Ovary (tissue), 9 donors: ENCODE measurements around the gene DNAH8. TPM values are rescaled to one million over a fixed set of nuclear protein-coding genes. Genes with fewer than 3 reads are reported as not detected.

Experiments
- DNase-seq, 5 donors: peaks; one replicate each; pipeline ENCODE4 v3.0.0-alpha.2; 2019 to 2020
- H3K27ac ChIP-seq, 2 donors: fragments of 200-600 bp; one replicate each; pipeline versions ENCODE4 v1.5.1 to v1.8.0; 2019 to 2022
- H3K27me3 ChIP-seq: fragments of 200-600 bp; one replicate; pipeline ENCODE4 v1.8.0; 2022
- H3K36me3 ChIP-seq: fragments of 200-600 bp; sonication (generic); one replicate; pipeline ENCODE4 v1.5.1; 2019
- H3K4me1 ChIP-seq: one replicate; pipeline ENCODE4 v1.8.1; 2013; ENCODE audit warnings: mild to moderate bottlenecking, moderate library complexity; ENCODE audit not compliant: insufficient read depth
- H3K4me3 ChIP-seq: fragments of 200-600 bp; sonication (generic); one replicate; pipeline ENCODE4 v1.5.1; 2017
- H3K9me3 ChIP-seq, 2 donors: fragments of 200-600 bp in 1 of 2; sonication (generic) in 1 of 2; one replicate each; pipeline versions ENCODE4 v1.5.1 to v1.8.1; 2013 to 2019; ENCODE audit warnings: mild to moderate bottlenecking in 1 of 2, moderate library complexity in 1 of 2
- CTCF ChIP-seq, 3 donors: fragments of 450-650 bp in 2 of 3; fragments of 200-600 bp in 1 of 3; IDR thresholded peaks; one replicate each; pipeline versions ENCODE4 v1.5.1 to v1.8.0; 2016 to 2022; ENCODE audit warnings: antibody characterized with exemption in 3 of 3, mild to moderate bottlenecking in 1 of 3
- EP300 ChIP-seq: sonication (generic); formaldehyde crosslinking; IDR thresholded peaks from one replicate; pipeline ENCODE4 v1.6.1; 2017; ENCODE audit warnings: antibody characterized with exemption
- POLR2A ChIP-seq: fragments of 450-650 bp; IDR thresholded peaks from one replicate; pipeline ENCODE4 v1.6.1; 2017; ENCODE audit warnings: antibody characterized with exemption, mild to moderate bottlenecking, moderate library complexity
- WGBS, 3 donors: extraction: QIAGEN DNeasy Blood & Tissue Kit in 1 of 3; methylation state at CpG; one replicate each; pipeline versions ENCODE4 v1.1.5 to v1.1.7; 2013 to 2017; 5-methylcytosine and 5-hydroxymethylcytosine counted together
- intact Hi-C, 4 donors: fragments of 100-400 bp; cut with DNase I; formaldehyde crosslinking; loops; one replicate each; pipeline versions ENCODE4 v1.11.0 to v1.15.1; 2022 to 2023
- polyA plus RNA-seq, 2 donors: library from polyadenylated mRNA; stranded (reverse); fragments of 200-250 nt in 1 of 2; fragments of 350-450 nt in 1 of 2; fragmentation: Illumina TruSeq in 1 of 2; extraction: RNeasy Lipid Tissue Mini Kit (QIAGEN cat#74804) in 1 of 2; gene quantifications; one replicate each; pipeline ENCODE4 v1.2.3, GENCODE V29; 2013 to 2014
- total RNA-seq, 7 donors: library from RNA; depleted of rRNA in 2 of 7; stranded (reverse); fragments of >200 nt in 2 of 7; fragmentation: NEBNext Ultra II Directional in 3 of 7; extraction: Animal tissue kit (Norgen Biotek cat#: 25700) in 3 of 7; gene quantifications; one replicate each; pipeline versions ENCODE4 v1.1.0 to v1.2.4, GENCODE V29; 2016 to 2023
- donor health status: DM: no; HTN: no; CAD: no; lungs with moderate emphysema.
- donor health status: DM: no; HTN: no; CAD: no.
- donor health status: Bipolar disorder and iron deficiency.
- donor health status: DM: yes; HTN: yes; CAD: no.
- donor health status: DM: no; HTN: no; CAD: no.
- donor health status: DM: yes; HTN: yes; CAD: no.

The DNAH8 gene
- total and polyA plus RNA-seq, 9 donors = under 0.01 to 0.08 (median 0.01) TPM; not detected in 4

- intact Hi-C loops = no loop called here
- TF ChIP-seq CTCF (IDR thresholded peaks at IDR 0.05) (no peak), POLR2A (no peak), EP300 (no peak)
- H3K4me3 ChIP-seq = no peak overlapping the region
- WGBS, 3 donors = 57 to 65% (median 63%) methylated on average over 6 of the region's 6 CpGs
- no peaks in the 10 kb centered on the region for H3K4me1 ChIP-seq
- H3K9me3 ChIP-seq = no peaks in the 10 kb centered on the region
- no peaks in the 10 kb centered on the region for H3K27me3 ChIP-seq
- no peaks in the 10 kb centered on the region for H3K36me3 ChIP-seq
- no peak overlapping the region for H3K27ac ChIP-seq
- no peak for DNase-seq
Observed at GRCh38 chr6:39047434-39048327, 332.6 kb downstream of the DNAH8 start.

- TF ChIP-seq CTCF (IDR thresholded peaks at IDR 0.05) (no peak), EP300 (no peak)
- DNase-seq = no peak
- H3K4me1 ChIP-seq = no peaks in the 10 kb centered on the region
- H3K27ac ChIP-seq = no peak within 1 kb of the TSS
- no peaks in the 10 kb centered on the region for H3K9me3 ChIP-seq
- H3K27me3 ChIP-seq = no peaks in the 10 kb centered on the region
- intact Hi-C loops = no loop called here
- 3 to 4% (median 3%) methylated on average over 53 to 74 of the region's 74 CpGs for WGBS, 3 donors
- H3K36me3 ChIP-seq = no peaks in the 10 kb centered on the region
- H3K4me3 ChIP-seq = no peak within 1 kb of the TSS
Observed at GRCh38 chr6:39048481-39049399, 333.6 kb downstream of the DNAH8 start, which contains the start of gene GLP1R. TSS of gene GLP1R (plus strand) at chr6:39048781. CDS start at chr6:39048841, 60 bp downstream.

GRCh38 chr6:39049575-39050283 is 334.6 kb downstream of the DNAH8 start:
- no peak for TF ChIP-seq EP300
- TF ChIP-seq POLR2A = no peak
- TF ChIP-seq CTCF (IDR thresholded peaks at IDR 0.05) = no peak
- H3K4me3 ChIP-seq = no peak overlapping the region
- DNase-seq = no peak
- H3K36me3 ChIP-seq = no peaks in the 10 kb centered on the region
- H3K27me3 ChIP-seq = no peaks in the 10 kb centered on the region
- intact Hi-C loops = no loop called here
- no peak overlapping the region for H3K27ac ChIP-seq
- no peaks in the 10 kb centered on the region for H3K4me1 ChIP-seq
- H3K9me3 ChIP-seq = no peaks in the 10 kb centered on the region
- 62 to 67% (median 67%) methylated on average over 9 of the region's 9 CpGs for WGBS, 3 donors

- WGBS, 3 donors = 72 to 79% (median 77%) methylated on average over 5 of the region's 5 CpGs
- DNase-seq = no peak
- H3K27me3 ChIP-seq = no peaks in the 10 kb centered on the region
Observed at GRCh38 chr6:39050453-39051112, 335.5 kb downstream of the DNAH8 start.

More at GRCh38 chr6:39050453-39051112, 335.5 kb downstream of the DNAH8 start:
- Histone ChIP-seq H3K4me1 (no peaks in the 10 kb centered on the region), H3K36me3 (no peaks in the 10 kb centered on the region), H3K9me3 (no peaks in the 10 kb centered on the region), H3K27ac (no peak overlapping the region), H3K4me3 (no peak overlapping the region)
- intact Hi-C loops = no loop called here
- TF ChIP-seq POLR2A = no peak
- TF ChIP-seq EP300 = no peak
- TF ChIP-seq CTCF (IDR thresholded peaks at IDR 0.05) = no peak
